Endometrial microvascular endothelial cells (primary cell): ENCODE data around the gene NAV1. TPM values are rescaled to one million over a fixed set of nuclear protein-coding genes. Genes with fewer than 3 reads are reported as not detected.
"Not testable (repeated sequence)": the region's sequence is repeated elsewhere in the genome, so short reads cannot be mapped to it uniquely, and the experiment has no call there.

Experiments used
- in situ Hi-C: cut with HindIII; loops from 2 replicates; pipeline ENCODE4 v1.10.0; 2017; ENCODE audit warnings: low sequenced_read_pairs, low pct_unique_long_range_greater_than_20kb; ENCODE audit errors: inconsistent ontology term
- total RNA-seq: library from RNA; depleted of rRNA; stranded (reverse); fragments of >200 nt; gene quantifications from one replicate; pipeline ENCODE4 v1.2.3, GENCODE V29; 2015; ENCODE audit errors: inconsistent ontology term

The NAV1 gene
- total RNA-seq, 1 donor from 2014 or later, result 47.8 TPM

DNA sequence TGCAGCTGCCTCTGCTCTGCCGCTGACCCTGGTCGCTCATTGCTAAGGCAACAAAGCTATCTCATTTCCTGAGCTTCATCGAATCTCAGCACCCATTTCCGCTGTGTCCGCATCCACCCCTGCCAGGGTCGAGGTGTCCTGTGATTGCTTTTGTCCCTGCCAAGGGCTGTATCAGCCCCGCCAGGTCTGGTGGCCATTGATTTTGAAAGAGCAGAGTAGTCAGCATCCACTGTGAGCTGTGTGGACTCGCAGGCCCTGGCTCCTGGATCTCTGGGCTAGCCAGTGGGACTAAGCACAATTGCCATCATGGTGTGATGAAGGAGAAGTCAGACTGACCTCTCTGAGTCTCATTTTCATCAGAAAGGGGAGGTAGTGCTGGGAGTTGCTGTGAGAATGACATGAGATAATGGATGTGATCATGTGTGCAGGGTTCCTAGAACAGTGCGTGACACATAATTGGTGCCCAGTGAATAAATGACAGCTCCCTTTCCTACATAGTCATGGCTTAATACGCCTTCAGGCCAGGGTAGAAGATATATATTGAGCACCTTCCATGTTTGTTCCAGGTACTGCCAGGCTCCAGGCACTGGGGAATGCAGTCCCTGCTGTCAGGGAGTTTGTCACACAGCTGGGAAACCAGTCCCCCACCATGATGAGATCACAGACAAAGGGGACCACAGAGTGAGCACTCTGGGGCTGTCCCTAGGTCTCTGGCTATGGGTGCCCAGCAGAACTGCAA is 32.1 kb downstream of the NAV1 start:
- in situ Hi-C loops, result no loop called here

DNA sequence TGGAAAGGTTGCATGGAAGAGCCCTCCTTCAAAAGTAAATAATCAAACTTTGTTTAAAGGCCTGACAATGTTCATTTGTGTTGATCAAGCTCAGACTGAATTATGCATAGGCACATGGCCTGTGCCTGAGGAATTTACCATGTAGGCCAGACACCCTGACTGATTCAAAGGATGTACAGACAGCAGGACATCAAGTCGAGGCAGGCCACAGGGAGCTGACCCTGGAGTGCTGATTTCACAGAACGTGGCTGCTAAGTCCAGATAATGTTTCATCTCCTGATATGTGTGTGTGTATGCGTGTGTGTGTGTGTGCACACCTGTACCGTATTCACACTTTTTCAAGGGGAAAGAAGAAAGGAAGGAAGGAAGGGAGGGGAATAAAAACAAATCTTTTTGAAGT is 34.1 kb downstream of the NAV1 start:
- in situ Hi-C loops, result no loop called here

DNA sequence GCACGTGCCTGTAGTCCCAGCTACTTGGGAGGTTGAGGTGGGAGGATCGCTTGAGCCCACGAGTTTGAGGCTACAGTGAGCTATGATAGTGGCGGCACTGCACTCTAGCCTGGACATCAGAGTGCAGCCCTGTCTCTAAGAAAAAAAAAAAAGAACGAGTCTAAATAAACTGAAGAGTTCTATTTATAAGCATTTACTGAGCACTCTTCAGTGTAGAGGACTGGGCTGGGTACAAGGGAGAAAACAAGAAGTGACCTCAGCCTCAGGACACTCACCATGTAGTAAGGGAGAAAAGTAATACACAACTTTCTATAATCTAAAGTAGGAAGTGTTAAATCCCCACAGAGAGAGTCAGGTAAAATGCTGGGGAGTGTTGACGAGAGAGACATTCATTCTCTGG is 35.0 kb downstream of the NAV1 start:
- in situ Hi-C loops, result no loop called here

DNA sequence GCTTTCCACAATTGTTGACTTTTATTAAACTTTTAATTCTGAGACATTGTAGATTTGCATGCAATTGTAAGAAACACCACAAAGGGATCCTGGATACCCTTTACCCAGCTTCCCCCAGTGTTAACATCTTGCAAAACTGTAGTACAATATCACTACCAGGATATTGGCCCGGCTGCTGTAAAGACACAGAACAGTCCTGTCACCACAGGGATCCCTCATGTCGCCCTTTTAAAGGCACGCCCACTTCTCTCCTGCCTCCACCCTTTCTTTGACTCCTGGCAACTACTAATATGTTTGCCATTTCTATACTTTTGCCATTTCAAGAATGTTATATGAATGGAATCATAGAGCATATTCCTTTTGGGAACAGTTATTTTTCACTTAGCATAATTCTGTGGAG is 37.0 kb downstream of the NAV1 start:
- in situ Hi-C loops, result no loop called here

DNA sequence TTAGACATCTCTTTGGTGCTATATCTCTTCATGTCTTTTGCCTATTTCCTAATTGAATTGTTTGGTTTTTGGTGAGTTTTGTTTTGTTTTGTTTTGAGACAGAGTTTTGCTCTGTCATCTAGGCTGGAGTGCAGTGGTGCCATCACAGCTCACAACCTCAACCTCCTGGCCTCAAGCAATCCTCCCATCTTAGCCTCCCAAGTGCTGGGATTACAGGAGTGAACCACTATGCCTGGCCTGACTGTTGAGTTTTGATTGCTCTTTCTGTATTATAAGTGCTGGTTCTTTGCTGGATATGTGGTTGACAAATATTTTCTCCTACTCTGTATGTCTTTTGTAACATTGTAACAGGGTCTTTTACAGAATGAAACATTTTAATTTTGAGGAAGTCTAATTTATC is 38.0 kb downstream of the NAV1 start:
- in situ Hi-C loops, result no loop called here

DNA sequence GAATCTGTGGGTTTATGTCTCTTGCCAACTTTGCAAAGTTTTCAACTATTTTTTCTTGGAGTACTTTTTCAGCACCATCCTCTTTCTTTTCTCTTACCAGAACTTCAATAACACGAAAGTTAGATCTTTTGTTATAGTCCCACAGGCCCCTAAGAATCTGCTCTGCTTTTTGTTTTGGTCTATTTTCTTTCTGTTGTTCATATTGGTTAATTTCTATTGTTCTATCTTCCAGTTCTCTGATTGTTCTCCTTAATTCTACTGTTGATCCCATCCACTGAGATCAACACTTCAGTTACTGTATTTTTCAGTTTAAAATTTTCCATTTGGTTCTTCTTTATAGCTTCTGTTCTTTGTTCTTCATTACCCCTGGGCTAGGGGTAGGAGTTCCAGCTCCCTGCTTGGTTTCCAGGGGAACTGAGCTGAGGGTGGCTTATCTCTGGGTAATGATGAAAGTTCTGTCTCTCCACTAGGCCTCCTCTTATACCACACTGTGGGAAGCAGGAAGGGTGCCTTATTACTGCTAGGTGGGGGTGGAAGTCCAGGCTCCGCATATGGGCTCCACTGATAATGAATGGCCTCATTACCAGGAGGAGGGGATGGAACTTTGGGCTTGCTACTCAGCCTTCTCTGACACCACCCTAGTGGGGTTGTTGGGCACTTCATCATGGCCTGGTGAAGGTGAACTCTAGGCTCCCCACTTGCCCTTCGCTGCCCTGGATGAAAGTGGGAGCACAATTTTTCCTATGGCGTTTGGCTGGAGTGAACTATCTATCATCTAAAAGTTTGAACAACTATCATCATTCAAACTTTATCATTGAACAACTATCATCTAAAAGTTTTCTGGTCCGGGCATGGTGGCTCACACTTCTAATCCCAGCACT is 39.3 kb downstream of the NAV1 start:
- in situ Hi-C loops, result no loop called here

DNA sequence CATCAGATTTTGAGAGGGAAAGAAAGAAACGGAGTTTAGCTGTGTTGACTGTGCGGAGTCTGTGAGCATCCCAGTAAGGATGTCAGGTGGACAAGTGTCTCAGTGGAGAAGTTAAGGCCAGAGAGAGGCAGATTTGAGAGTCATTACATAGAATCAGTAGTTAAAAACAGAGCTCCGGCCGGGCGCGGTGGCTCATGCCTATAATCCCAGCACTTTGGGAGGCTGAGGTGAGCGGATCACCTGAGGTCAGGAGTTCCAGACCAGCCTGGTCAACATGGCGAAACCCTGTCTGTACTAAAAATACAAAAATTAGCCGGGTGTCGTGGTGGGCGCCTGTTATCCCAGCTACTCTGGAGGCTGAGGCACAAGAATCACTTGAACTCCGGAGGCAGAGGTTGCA is 42.4 kb downstream of the NAV1 start:
- in situ Hi-C loops, result not testable (repeated sequence)

DNA sequence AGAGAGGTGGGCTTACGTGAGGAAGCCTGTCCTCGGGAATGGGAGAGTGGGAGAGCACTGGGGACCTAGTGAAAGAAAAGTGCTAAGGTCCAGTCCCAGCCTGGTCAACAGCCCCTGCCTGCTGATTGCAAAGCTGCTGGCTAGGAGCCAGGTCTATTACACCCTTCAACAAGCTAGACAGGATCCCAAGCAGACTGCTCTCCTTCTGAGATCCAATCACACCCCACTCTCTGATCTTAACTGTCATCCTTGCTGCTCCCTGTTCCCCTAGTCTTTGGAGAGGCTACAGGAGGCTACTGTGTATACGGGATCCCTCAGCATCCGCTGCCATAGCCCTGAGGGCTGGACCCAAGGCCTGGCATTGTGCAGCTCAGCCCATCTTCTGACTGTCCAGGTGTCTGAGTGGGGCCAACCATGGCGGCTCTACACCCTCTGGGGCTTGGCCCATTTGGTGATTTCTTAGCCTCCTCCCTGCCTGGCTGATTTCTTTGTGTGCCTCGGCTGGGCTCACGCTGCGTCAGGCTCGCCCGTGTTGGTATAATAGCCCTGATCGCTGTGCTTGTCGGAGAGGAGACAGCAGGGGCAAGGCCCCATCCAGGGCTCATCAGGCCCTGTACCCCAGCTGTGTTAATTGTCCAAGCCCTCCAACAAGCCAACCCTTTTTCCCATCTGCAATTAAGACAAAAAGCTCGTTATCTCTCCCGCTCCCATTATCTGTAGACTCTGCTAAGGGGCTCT is 43.9 kb downstream of the NAV1 start:
- in situ Hi-C loops, result no loop called here

DNA sequence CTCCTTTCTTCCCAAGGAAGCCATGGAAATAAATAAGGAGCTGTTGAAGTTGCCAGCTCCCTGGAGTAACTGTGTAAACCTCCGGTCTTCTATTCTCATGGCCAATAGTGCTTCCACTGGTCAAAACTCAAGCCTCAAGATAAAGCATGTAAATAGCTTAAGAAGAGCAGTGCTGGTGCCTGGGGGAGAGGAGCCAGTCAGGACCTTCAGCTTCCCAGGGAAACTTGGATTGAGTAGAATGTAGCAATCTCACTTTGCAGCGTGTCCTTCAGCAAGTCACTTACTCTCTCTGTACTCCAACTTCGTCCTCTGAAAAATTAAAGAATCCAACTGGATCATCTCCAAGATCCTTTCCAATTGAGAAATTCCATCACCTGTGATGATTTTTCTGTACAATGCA is 44.7 kb downstream of the NAV1 start:
- in situ Hi-C loops, result no loop called here

DNA sequence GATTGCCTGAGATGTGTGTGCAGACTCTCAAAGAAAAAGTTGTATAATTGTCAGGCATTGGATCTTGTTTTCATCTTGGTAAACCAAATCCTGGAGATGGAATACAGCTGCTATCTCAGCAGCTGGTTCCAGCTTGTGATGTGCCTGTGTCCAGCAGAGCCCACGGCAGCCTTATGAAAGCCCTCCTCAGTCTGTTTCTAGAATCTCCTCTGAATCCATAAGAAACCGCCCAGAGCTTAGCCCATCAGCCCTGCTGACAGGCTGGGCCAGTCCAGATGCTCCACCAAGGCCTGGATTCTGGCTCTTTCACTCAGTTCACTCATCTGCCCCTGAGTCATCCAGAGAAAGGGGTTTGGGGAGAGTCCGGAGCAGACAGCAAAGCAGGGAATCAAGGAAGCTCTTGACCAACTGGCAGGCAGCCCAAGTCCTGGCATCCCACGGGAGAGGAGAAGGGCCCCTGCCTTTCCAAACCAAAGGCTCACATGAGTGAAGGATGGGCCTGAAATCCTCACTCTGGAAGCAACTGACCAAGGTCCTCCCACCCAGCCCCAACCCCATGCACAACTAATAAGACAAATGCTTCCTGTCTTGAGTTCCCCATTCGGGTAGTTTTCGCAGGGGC is 45.7 kb downstream of the NAV1 start:
- in situ Hi-C loops, result no loop called here

DNA sequence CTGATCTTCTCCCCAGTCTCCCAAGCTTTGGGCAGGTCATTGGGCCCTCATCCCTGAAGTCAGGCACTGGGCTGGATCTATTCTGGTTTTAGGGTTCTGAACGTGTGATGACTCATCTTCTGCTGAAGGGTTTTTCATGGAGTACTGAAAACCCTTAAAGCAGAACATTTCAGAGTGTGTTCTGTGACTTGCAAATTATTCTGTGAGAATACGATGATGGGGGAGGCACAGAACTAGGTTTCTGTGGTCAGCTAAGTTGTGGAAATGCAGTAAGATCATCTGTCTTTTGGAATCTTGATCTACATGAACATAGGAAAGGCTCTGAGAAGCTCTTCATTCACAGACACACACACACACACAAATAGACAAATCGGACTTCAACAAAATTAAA is 46.2 kb downstream of the NAV1 start:
- in situ Hi-C loops, result no loop called here

DNA sequence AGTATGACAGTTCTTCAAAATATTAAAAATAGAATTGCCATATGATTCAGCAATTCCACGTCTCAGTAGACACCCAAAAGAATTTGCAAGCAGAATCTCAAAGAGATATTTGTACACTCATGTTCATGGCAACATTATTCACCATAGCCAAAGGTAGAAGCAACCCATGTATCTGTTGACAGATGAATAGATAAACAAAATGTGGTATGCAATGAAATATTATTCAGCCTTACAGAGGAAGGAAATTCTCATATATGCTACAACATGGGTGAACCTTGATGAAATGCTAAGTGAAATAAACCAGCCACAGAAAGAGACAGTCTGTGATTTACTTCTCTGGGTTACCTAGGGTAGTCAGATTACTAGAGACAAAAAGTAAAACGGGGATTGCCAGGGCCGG is 47.0 kb downstream of the NAV1 start:
- in situ Hi-C loops, result no loop called here

DNA sequence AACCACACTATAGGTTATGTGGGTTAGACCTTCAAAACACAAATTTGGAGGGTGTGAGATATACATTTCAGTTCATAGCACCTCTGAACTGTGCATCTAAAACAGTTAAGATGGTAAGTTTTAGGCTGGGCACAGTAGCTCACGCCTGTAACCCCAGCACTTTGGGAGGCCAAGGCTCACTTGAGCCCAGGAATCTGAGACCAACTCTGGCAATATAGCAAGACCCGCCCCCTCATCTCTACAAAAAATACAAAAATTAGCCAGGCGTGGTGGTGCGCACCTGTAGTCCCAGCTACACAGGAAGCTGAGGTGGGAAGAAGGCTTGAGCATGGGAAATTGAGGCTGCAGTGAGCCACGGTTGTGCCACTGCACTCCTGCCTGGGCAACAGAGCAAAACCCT is 47.9 kb downstream of the NAV1 start:
- in situ Hi-C loops, result no loop called here

DNA sequence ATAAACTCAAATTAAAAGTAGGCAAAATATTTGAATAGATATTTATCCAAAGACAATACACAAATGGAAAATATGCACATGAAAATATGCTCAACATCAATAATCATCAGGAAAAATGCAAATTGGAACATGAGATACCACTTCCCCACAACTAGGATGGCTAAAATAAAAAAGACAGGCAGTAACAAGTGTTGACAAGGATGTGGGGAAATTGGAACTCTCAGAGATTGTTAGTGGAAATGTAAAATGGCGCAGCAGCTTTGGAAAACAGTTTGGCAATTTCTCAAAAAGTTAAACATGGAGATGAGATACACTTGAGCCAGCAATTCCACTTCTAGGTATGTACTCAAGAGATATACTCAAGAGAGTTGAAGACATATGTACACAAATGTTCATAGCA is 48.8 kb downstream of the NAV1 start:
- in situ Hi-C loops, result no loop called here

Other genes with a start within 250 kb of the NAV1 start
- not detected for gene TNNT2, start 161.4 kb upstream of the NAV1 start, total RNA-seq
- not detected for gene LAD1, start 139.8 kb upstream of the NAV1 start, total RNA-seq
- not detected for gene TNNI1, start 117.4 kb upstream of the NAV1 start, total RNA-seq
- 56.8 TPM for gene PHLDA3, start 69.9 kb upstream of the NAV1 start, total RNA-seq
- gene CSRP1, start 32.0 kb upstream of the NAV1 start, total RNA-seq, result 2,449 TPM